SK-N-SH (cell line): ENCODE results near the gene RIPOR2. TPM values are rescaled to one million over a fixed set of nuclear protein-coding genes. Genes with fewer than 3 reads are reported as not detected.

Experiments
- CTCF ChIA-PET: fragments of 300-600, 350-600 bp; formaldehyde crosslinking; extraction: SDS; loops from one replicate; lab custom pipeline; 2021; lab: Yijun Ruan, JAX
- POLR2A ChIA-PET: fragments of 350-600 bp; sonication (Branson Sonifier 250); formaldehyde crosslinking; extraction: SDS; loops from one replicate; lab custom pipeline; 2020; ENCODE audit warnings: antibody characterized with exemption, inconsistent platforms; lab: Yijun Ruan, JAX
- DNase-seq: peaks from one replicate; pipeline ENCODE4 v3.0.0; 2012
- H2AFZ ChIP-seq: fragments of 200-600 bp; sonication (generic); 2 replicates; pipeline ENCODE4 v1.8.1; 2016; ENCODE audit warnings: antibody characterized with exemption, mild to moderate bottlenecking, low read depth
- H3F3A ChIP-seq: fragments of 200-600 bp; sonication (generic); replicated peaks from 2 replicates; pipeline ENCODE3; 2016; ENCODE audit warnings: antibody characterized with exemption, mild to moderate bottlenecking; ENCODE audit not compliant: insufficient read depth
- H3K27ac ChIP-seq, 2 experiments: fragments of 200-500 bp in 1 of 2; fragments of 200-600 bp in 1 of 2; sonication (Bioruptor generic) in 1 of 2; sonication (generic), shearing (Covaris generic) in 1 of 2; 2 replicates each; pipeline versions ENCODE4 v1.5.1 to v1.6.1; 2014 to 2016; ENCODE audit warnings: low read depth in 2 of 2, inconsistent platforms in 1 of 2, low read length in 1 of 2, mild to moderate bottlenecking in 1 of 2, mixed read lengths in 1 of 2
- H3K27me3 ChIP-seq: fragments of 200-600 bp; sonication (generic), shearing (Covaris generic); 2 replicates; pipeline ENCODE4 v1.6.1; 2016; ENCODE audit warnings: mixed run types; ENCODE audit not compliant: insufficient read depth
- H3K36me3 ChIP-seq, 2 experiments: fragments of 200-500 bp in 1 of 2; fragments of 200-600 bp in 1 of 2; sonication (Bioruptor generic) in 1 of 2; sonication (generic) in 1 of 2; replicated peaks in 1 of 2; 2 replicates each; pipeline versions ENCODE3 to v1.5.1; 2014 to 2016; ENCODE audit warnings: low read length in 1 of 2, mild to moderate bottlenecking in 1 of 2; ENCODE audit not compliant: insufficient read depth in 2 of 2, control insufficient read depth in 1 of 2
- H3K4me1 ChIP-seq, 2 experiments: fragments of 200-500 bp in 1 of 2; fragments of 200-600 bp in 1 of 2; sonication (Bioruptor generic) in 1 of 2; sonication (generic), shearing (Covaris generic) in 1 of 2; 2 replicates each; pipeline versions ENCODE4 v1.5.1 to v1.6.1; 2014 to 2016; ENCODE audit warnings: low read depth in 1 of 2, low read length in 1 of 2, mixed run types in 1 of 2; ENCODE audit not compliant: insufficient read depth in 2 of 2, control insufficient read depth in 1 of 2
- H3K4me2 ChIP-seq: fragments of 200-600 bp; sonication (generic), shearing (Covaris generic); 2 replicates; pipeline ENCODE4 v1.6.1; 2017; ENCODE audit warnings: mixed run types
- H3K4me3 ChIP-seq, 2 experiments: fragments of 200-500 bp in 1 of 2; fragments of 200-600 bp in 1 of 2; sonication (Bioruptor generic) in 1 of 2; sonication (generic), shearing (Covaris generic) in 1 of 2; 2 replicates each; pipeline versions ENCODE4 v1.5.1 to v1.8.1; 2014 to 2016; ENCODE audit warnings: low read depth in 2 of 2, inconsistent platforms in 1 of 2, low read length in 1 of 2, mild to moderate bottlenecking in 1 of 2, mixed read lengths in 1 of 2, moderate library complexity in 1 of 2
- H3K79me2 ChIP-seq: fragments of 200-600 bp; sonication (generic); 2 replicates; pipeline ENCODE4 v1.8.1; 2017; ENCODE audit warnings: mild to moderate bottlenecking; ENCODE audit not compliant: insufficient read depth
- H3K9ac ChIP-seq: fragments of 200-600 bp; sonication (generic); 2 replicates; pipeline ENCODE4 v1.6.1; 2017; ENCODE audit warnings: mixed run types
- H3K9me2 ChIP-seq: fragments of 200-600 bp; sonication (generic); 2 replicates; pipeline ENCODE4 v1.6.1; 2017; ENCODE audit warnings: mixed run types
- H3K9me3 ChIP-seq: fragments of 200-600 bp; sonication (generic); 2 replicates; pipeline ENCODE4 v1.6.1; 2017; ENCODE audit warnings: mixed run types, mild to moderate bottlenecking, moderate library complexity
- H4K20me1 ChIP-seq: fragments of 200-600 bp; sonication (generic); 2 replicates; pipeline ENCODE4 v1.6.1; 2017; ENCODE audit warnings: mild to moderate bottlenecking, mixed run types; ENCODE audit not compliant: insufficient read depth
- CTCF ChIP-seq: fragments of 200-600 bp; sonication (generic); IDR thresholded peaks from 2 replicates; pipeline ENCODE4 v1.6.1; 2017; ENCODE audit warnings: antibody characterized with exemption, mild to moderate bottlenecking, moderate library complexity
- ELF1 ChIP-seq: IDR thresholded peaks from 2 replicates; pipeline ENCODE4 v1.4.0; 2012
- FOXJ3 ChIP-seq: sonication (generic); formaldehyde crosslinking; IDR thresholded peaks from 2 replicates; pipeline ENCODE4 v1.5.1; 2020; ENCODE audit warnings: mild to moderate bottlenecking, missing genetic modification reagents
- FOXM1 ChIP-seq: IDR thresholded peaks from 2 replicates; pipeline ENCODE4 v1.4.0; 2012; ENCODE audit warnings: low read depth, mild to moderate bottlenecking
- MAX ChIP-seq: IDR thresholded peaks from 2 replicates; pipeline ENCODE4 v1.4.0; 2012; ENCODE audit warnings: low read depth
- MEF2A ChIP-seq: IDR thresholded peaks from 2 replicates; pipeline ENCODE4 v1.4.0; 2012; ENCODE audit warnings: low read depth, borderline replicate concordance
- MXI1 ChIP-seq: IDR thresholded peaks from 2 replicates; pipeline ENCODE4 v1.6.1; 2012; ENCODE audit warnings: mild to moderate bottlenecking, low read depth, low read length, improper control_type of control experiment
- NFIC ChIP-seq: IDR thresholded peaks from 2 replicates; pipeline ENCODE4 v1.4.0; 2012; ENCODE audit warnings: borderline replicate concordance
- POLR2AphosphoS5 ChIP-seq: IDR thresholded peaks from 2 replicates; pipeline ENCODE4 v1.6.1; 2012; ENCODE audit warnings: low read depth, low read length
- RCOR1 ChIP-seq: fragments of 150-350 bp; IDR thresholded peaks from 2 replicates; pipeline ENCODE4 v1.6.1; 2017; ENCODE audit warnings: antibody characterized with exemption, low read length
- REST ChIP-seq: IDR thresholded peaks from 2 replicates; pipeline ENCODE4 v1.6.1; 2012; ENCODE audit warnings: mild to moderate bottlenecking, low read depth, low read length, moderate library complexity
- TAF1 ChIP-seq: IDR thresholded peaks from 2 replicates; pipeline ENCODE4 v1.6.1; 2012; ENCODE audit warnings: low read depth, mild to moderate bottlenecking, low read length, moderate library complexity, borderline replicate concordance
- USF1 ChIP-seq: IDR thresholded peaks from 2 replicates; pipeline ENCODE4 v1.4.0; 2012; ENCODE audit warnings: low read depth, borderline replicate concordance
- WGBS: methylation state at CpG from one replicate; pipeline ENCODE4 v1.1.6; 2017; ENCODE audit warnings: low lambda C conversion rate; 5-methylcytosine and 5-hydroxymethylcytosine counted together
- polyA plus RNA-seq, 3 experiments: library from polyadenylated mRNA; depleted of rRNA; stranded (reverse); fragments of >200 nt; gene quantifications; 2 replicates each; pipeline ENCODE4 v1.2.3, GENCODE V29; 2012
- TF ChIP-seq, protein P1 (sequence below): IDR thresholded peaks from 2 replicates; pipeline ENCODE4 v1.4.0; 2012; ENCODE audit warnings: low read depth, borderline replicate concordance
- TF ChIP-seq, protein P2 (sequence below): fragments of 150-350 bp; IDR thresholded peaks from 2 replicates; pipeline ENCODE4 v1.6.1; 2016; ENCODE audit warnings: mild to moderate bottlenecking, low read depth, low read length
- TF ChIP-seq, protein P3 (sequence below): IDR thresholded peaks from 2 replicates; pipeline ENCODE4; 2012

RIPOR2 gene
- polyA plus RNA-seq, 1 of the 3 experiments (the other 2 are of a cell fraction), result 0.05 TPM

DNA sequence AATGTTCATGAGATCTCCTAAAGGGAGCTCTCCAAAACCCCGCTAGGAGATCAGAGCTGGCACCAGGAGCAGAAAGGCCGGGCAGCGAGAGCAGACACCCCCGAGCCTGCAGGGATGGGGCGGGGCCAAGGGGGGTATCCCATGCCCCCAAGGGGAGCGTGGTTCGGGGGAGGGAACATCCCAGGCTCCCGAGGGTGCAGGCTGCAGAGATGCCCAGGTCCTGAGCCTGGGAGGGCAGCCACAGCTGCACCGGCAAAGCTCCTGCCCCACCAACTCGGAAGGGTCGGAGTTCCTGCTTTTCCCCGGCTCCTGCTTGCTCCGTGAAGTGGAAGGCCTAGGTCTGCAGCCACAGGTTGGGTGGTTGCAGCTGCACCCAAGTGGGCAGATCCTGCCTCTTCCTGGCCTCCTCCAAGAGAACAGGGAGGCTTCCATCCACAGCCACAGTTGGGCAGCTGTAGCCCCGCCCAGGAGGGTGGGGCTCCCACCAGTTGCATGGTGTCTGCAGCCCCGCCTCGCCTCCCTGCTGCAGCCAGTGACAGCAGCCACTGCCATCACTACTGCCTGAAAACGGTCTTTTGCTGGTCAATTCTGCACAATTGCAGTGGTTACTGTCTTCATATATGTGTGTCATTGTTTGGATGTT is 174.4 kb downstream of the RIPOR2 start:
- Histone ChIP-seq H3K4me1 (no peaks in the 10 kb centered on the region), H3K79me2 (no peaks in the 10 kb centered on the region), H3K9ac (no peak overlapping the region), H3F3A (no peaks in the 10 kb centered on the region), H3K27me3 (no peaks in the 10 kb centered on the region), H3K36me3 (no peaks in the 10 kb centered on the region), H3K27ac (no peak overlapping the region), H3K9me3 (no peaks in the 10 kb centered on the region), H3K9me2 (no peaks in the 10 kb centered on the region), H2AFZ (no peak overlapping the region), H3K4me3 (no peak overlapping the region), H4K20me1 (no peaks in the 10 kb centered on the region), H3K4me2 (no peak overlapping the region)
- WGBS, result 88% methylated on average over 12 of the region's 17 CpGs
- TF ChIP-seq ELF1 (no peak), FOXJ3 (CRISPR knock-in tag) (no peak)
- CTCF ChIA-PET, result no interaction called here
- POLR2A ChIA-PET, result no interaction called here
- peak; percentile 30 for DNase-seq

DNA sequence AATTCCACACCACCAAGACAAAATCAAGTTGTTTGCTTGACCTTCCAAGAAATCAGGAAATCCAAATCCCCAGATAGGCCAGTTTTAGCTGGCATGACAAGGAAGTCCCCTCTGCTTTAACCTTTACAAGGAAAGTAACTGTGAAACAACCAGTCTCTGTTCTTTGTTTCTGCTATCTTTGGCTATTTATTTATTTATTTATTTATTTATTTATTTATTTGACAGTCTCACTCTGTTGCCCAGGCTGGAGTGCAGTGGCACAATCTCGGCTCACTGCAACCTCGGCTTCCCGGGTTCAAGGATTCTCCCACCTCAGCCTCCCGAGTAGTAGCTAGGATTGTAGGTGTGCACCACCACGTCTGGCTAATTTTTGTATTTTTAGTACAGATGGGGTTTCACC is 175.6 kb downstream of the RIPOR2 start:
- Histone ChIP-seq H3K9me2 (no peaks in the 10 kb centered on the region), H3K4me3 (no peak overlapping the region), H3K9me3 (no peaks in the 10 kb centered on the region), H3K4me2 (no peak overlapping the region), H3K9ac (no peak overlapping the region), H3K27ac (no peak overlapping the region), H4K20me1 (no peaks in the 10 kb centered on the region), H3F3A (no peaks in the 10 kb centered on the region), H3K27me3 (no peaks in the 10 kb centered on the region), H2AFZ (no peak overlapping the region), H3K79me2 (no peaks in the 10 kb centered on the region), H3K36me3 (no peaks in the 10 kb centered on the region), H3K4me1 (no peaks in the 10 kb centered on the region)
- ChIA-PET POLR2A (no interaction called here), CTCF (no interaction called here)
- 97% methylated on average over 5 of the region's 5 CpGs for WGBS
- no peak for DNase-seq
- no peak for TF ChIP-seq MEF2A
- no peak for TF ChIP-seq CTCF
- no peak for TF ChIP-seq TAF1
- TF ChIP-seq POLR2AphosphoS5, result no peak
- TF ChIP-seq, protein P1, sequence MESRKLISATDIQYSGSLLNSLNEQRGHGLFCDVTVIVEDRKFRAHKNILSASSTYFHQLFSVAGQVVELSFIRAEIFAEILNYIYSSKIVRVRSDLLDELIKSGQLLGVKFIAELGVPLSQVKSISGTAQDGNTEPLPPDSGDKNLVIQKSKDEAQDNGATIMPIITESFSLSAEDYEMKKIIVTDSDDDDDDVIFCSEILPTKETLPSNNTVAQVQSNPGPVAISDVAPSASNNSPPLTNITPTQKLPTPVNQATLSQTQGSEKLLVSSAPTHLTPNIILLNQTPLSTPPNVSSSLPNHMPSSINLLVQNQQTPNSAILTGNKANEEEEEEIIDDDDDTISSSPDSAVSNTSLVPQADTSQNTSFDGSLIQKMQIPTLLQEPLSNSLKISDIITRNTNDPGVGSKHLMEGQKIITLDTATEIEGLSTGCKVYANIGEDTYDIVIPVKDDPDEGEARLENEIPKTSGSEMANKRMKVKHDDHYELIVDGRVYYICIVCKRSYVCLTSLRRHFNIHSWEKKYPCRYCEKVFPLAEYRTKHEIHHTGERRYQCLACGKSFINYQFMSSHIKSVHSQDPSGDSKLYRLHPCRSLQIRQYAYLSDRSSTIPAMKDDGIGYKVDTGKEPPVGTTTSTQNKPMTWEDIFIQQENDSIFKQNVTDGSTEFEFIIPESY, result no peak
- TF ChIP-seq ELF1, result no peak
- TF ChIP-seq REST, result no peak
- TF ChIP-seq FOXM1, result no peak
- no peak for TF ChIP-seq RCOR1
- TF ChIP-seq, protein P2, sequence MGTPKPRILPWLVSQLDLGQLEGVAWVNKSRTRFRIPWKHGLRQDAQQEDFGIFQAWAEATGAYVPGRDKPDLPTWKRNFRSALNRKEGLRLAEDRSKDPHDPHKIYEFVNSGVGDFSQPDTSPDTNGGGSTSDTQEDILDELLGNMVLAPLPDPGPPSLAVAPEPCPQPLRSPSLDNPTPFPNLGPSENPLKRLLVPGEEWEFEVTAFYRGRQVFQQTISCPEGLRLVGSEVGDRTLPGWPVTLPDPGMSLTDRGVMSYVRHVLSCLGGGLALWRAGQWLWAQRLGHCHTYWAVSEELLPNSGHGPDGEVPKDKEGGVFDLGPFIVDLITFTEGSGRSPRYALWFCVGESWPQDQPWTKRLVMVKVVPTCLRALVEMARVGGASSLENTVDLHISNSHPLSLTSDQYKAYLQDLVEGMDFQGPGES, result no peak
- TF ChIP-seq USF1, result no peak
- no peak for TF ChIP-seq MAX
- TF ChIP-seq, protein P3, sequence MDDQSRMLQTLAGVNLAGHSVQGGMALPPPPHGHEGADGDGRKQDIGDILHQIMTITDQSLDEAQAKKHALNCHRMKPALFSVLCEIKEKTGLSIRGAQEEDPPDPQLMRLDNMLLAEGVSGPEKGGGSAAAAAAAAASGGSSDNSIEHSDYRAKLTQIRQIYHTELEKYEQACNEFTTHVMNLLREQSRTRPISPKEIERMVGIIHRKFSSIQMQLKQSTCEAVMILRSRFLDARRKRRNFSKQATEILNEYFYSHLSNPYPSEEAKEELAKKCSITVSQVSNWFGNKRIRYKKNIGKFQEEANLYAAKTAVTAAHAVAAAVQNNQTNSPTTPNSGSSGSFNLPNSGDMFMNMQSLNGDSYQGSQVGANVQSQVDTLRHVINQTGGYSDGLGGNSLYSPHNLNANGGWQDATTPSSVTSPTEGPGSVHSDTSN, result no peak
- TF ChIP-seq NFIC, result no peak
- TF ChIP-seq MXI1, result no peak
